Muscle of leg (tissue), 11 donors: Measurements from ENCODE around the gene TMEM30A. TPM values are rescaled to one million over a fixed set of nuclear protein-coding genes. Genes with fewer than 3 reads are reported as not detected.
A peak's percentile ranks its signal among the peaks of the same experiment; 100 is the strongest.

Source experiments
- DNase-seq: peaks from one replicate; pipeline ENCODE4 v3.0.0; 2013
- H3K27ac ChIP-seq: one replicate; pipeline ENCODE4 v1.5.1; 2013; ENCODE audit warnings: mild to moderate bottlenecking, low read length, control low read depth
- H3K27me3 ChIP-seq: one replicate; pipeline ENCODE4 v1.6.1; 2013; ENCODE audit warnings: low read length; ENCODE audit not compliant: control insufficient read depth, insufficient read depth
- H3K36me3 ChIP-seq: one replicate; pipeline ENCODE4 v1.6.1; 2013; ENCODE audit warnings: low read length; ENCODE audit not compliant: control insufficient read depth, insufficient read depth
- H3K4me1 ChIP-seq: one replicate; pipeline ENCODE4 v1.6.1; 2013; ENCODE audit warnings: low read length; ENCODE audit not compliant: control insufficient read depth, insufficient read depth
- H3K4me3 ChIP-seq: one replicate; pipeline ENCODE4 v1.5.1; 2013; ENCODE audit warnings: low read length, control low read depth
- H3K9me3 ChIP-seq: replicated peaks from 2 replicates; pipeline ENCODE4 v1.6.1; 2013; ENCODE audit warnings: low read depth, low read length; ENCODE audit not compliant: control insufficient read depth
- WGBS: methylation state at CpG from one replicate; pipeline ENCODE4 v1.1.5; 2013; ENCODE audit warnings: missing lambda C conversion rate; ENCODE audit not compliant: insufficient coverage; 5-methylcytosine and 5-hydroxymethylcytosine counted together
- polyA plus RNA-seq, 8 donors: library from polyadenylated mRNA; unstranded; fragments of 120-200 nt; gene quantifications; one replicate each; pipeline versions ENCODE4 v1.2.1 to v1.2.3, GENCODE V29; 2013; ENCODE audit warnings: inconsistent platforms in 1 of 8, low replicate concordance in 1 of 8; ENCODE audit not compliant: insufficient read length in 8 of 8, insufficient read depth in 1 of 8
- total RNA-seq: library from RNA; stranded (reverse); fragments of 120-200 nt; gene quantifications from one replicate; pipeline ENCODE4 v1.2.4, GENCODE V29; 2013

The TMEM30A gene
- total and polyA plus RNA-seq, 9 donors = 45.2 to 81.5 (median 61.0) TPM

DNA sequence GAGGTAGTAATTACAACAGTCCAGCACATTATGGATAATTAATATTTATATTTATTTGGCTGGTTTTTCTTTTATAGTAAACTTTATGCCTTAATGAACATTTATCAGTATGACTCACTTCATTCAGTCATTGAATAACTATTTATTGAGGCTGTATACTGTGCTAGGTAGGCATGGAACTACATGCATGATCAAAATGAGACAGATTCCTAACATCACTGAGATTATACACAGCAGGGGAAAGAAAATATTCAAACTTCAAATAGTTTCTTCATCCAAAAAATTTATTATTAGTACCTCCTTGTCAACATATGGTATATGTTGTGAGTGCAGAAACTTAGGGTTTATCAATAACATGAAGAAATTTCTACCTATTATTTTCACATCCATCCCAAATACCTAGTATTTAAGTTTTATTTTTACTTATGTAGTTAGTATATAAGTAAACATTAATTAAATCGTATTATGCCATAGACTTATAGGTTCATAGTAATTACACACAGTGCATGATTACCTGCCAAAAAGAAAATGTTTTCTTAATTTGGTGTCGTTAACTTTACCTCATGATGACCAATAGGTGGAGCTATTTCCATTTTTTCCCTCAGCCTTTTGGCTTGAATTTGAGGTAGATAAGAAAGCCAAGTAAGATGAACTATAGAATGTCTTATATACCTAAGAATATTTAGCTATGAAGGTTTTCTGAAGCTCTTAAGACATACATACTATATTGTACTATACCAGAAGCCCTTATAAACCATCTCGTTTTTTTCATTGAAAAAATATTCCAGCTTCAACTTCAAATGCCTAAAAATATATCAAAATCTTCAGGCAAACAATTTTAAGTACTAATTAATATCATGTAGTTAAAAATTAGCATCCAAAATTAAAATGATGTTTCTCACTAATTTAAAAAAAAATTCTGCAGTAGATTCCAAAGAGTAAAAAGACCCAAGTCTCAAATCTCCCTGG is 12.5 kb upstream of the TMEM30A start:
- DNase-seq = peak; percentile 85
- Histone ChIP-seq H3K27me3 (no peaks in the 10 kb centered on the region), H3K4me3 (no peak overlapping the region), H3K36me3 (no peaks in the 10 kb centered on the region), H3K4me1 (peaks cover 2% of the 10 kb centered on the region), H3K9me3 (no peaks in the 10 kb centered on the region), H3K27ac (no peak overlapping the region)
- WGBS = no CpG with 5 or more reads among the region's 3 CpGs

DNA sequence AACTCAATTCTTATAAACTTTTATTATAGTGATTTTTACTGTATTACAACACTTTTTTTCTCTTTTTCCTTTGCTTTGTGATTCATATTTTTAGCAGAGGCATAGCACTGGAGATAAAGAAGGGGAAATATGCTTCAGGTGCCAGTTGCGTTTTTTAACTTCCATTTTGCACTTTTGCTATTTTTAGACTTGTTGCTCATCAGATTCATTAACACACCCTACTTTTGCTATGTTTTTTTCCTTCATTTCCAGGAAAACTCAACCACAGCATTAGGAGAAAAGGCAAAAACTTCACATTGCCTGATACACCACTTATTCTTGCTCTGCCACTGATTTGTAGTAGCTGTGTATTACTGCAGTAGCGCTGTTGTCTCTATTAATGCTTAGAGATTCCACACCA is 8.0 kb upstream of the TMEM30A start:
- no peak overlapping the region for H3K27ac ChIP-seq
- no peak for DNase-seq
- no CpG with 5 or more reads among the region's 2 CpGs for WGBS
- H3K4me3 ChIP-seq = no peak overlapping the region
- peaks cover 2% of the 10 kb centered on the region for H3K36me3 ChIP-seq
- no peaks in the 10 kb centered on the region for H3K27me3 ChIP-seq
- H3K4me1 ChIP-seq = no peaks in the 10 kb centered on the region
- H3K9me3 ChIP-seq = no peaks in the 10 kb centered on the region

DNA sequence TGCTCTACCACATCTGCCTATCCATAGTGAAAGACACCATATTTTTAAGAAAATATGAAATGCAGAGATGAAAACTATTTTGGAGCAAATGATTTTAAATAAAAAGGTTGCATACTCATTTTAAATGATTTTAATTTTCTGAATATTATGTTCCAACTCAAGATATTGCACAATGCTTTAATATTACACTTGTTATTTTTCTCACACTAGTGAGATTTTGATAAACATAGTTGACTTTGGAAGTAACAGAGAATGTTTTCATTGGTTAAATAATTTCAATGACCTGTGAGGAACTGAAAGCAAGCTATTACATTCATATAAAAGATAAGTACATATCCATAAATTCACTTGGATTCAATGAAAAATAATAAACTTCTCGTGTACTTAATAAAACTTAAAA is 7.2 kb upstream of the TMEM30A start:
- Histone ChIP-seq H3K36me3 (peaks cover 2% of the 10 kb centered on the region), H3K27me3 (no peaks in the 10 kb centered on the region), H3K27ac (no peak overlapping the region), H3K4me1 (no peaks in the 10 kb centered on the region), H3K4me3 (no peak overlapping the region), H3K9me3 (no peaks in the 10 kb centered on the region)
- WGBS = no CpG with 5 or more reads among the region's 1 CpG
- no peak for DNase-seq

DNA sequence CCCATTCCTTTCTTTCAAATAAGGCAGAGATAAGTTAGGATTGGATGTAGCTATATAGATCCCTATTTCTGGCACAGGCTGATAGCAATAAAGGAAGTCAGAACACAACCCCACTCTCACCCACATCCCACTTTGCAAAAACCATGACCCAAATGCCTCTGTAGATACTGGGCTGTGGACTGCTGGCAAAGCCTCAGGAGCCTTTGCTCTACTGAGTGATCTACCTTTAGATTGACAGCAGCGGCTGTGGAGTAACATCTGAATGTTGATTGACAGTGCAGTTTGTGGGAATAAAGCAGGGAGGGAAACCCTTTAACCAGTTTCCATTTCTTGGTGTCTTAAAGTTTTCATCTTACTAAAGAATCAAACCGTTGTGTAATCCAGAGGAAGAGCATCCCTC is 6.7 kb upstream of the TMEM30A start:
- no peak overlapping the region for H3K4me3 ChIP-seq
- WGBS = no CpG with 5 or more reads among the region's 2 CpGs
- no peak overlapping the region for H3K27ac ChIP-seq
- peaks cover 2% of the 10 kb centered on the region for H3K36me3 ChIP-seq
- peak; percentile 49 for DNase-seq
- no peaks in the 10 kb centered on the region for H3K9me3 ChIP-seq
- no peaks in the 10 kb centered on the region for H3K27me3 ChIP-seq
- no peaks in the 10 kb centered on the region for H3K4me1 ChIP-seq

DNA sequence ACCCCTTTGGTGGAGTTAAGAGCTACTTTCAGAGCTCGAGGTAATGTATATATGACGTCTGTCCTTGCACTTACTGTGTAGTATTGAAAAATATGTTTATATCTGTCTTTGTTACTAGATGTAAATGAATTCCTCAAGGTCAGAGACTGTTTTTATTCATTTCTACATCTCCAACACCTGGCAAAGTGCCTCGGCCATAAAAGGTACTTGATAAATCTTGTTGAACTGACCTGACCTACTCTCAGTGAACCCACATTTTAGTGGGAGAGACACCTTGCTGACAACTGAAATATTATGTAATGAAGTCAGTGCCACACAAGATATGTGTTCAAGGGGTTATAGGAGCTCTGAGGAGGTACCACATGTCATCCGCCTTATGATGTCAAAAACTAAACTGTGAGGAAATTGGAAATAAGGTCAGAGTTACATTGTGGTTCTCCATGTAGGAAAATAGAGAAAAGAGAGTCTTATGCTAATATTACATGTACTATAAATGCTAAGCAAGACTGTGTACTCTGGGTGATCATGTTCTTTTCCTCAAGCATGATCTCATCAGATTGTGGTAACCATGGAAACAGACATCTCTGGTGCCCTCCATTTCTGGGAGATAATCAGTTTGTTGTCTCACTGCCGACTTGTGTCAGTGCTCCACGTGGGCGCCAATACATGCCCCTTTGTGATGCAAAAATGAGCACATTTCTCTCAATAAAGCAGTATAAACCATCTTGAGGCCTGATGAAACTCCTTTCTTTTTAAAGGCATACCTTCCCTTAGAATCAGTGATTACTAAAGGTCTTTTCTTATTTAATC is 5.7 kb upstream of the TMEM30A start:
- DNase-seq = no peak
- H3K4me3 ChIP-seq = no peak overlapping the region
- no peaks in the 10 kb centered on the region for H3K9me3 ChIP-seq
- peaks cover 2% of the 10 kb centered on the region for H3K36me3 ChIP-seq
- peaks cover 2% of the 10 kb centered on the region for H3K4me1 ChIP-seq
- 75% methylated on average over 1 of the region's 7 CpGs for WGBS
- H3K27ac ChIP-seq = no peak overlapping the region
- H3K27me3 ChIP-seq = no peaks in the 10 kb centered on the region

DNA sequence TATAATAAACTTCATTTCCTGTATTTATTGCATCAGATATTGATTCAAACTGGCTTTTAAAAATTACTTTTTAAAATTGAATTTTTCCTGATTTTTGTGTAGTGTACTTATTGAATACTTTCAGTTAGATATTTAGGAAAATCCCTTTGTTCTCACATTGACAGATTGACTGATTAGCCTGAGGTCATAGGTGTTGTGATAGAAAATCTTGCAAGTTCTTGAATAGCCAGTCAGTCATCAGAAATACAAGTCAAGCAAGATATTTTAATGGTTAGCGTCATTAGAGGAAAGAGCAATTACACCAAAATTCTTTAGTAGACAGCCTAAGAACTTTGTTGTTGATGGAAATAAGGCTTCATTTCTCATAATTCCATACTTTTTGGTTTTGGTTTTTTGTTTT is 3.4 kb upstream of the TMEM30A start:
- DNase-seq = no peak
- H3K27me3 ChIP-seq = no peaks in the 10 kb centered on the region
- no peak overlapping the region for H3K27ac ChIP-seq
- H3K36me3 ChIP-seq = peaks cover 2% of the 10 kb centered on the region
- H3K9me3 ChIP-seq = no peaks in the 10 kb centered on the region
- H3K4me3 ChIP-seq = no peak overlapping the region
- H3K4me1 ChIP-seq = peaks cover 2% of the 10 kb centered on the region
- WGBS = no CpG with 5 or more reads among the region's 1 CpG

DNA sequence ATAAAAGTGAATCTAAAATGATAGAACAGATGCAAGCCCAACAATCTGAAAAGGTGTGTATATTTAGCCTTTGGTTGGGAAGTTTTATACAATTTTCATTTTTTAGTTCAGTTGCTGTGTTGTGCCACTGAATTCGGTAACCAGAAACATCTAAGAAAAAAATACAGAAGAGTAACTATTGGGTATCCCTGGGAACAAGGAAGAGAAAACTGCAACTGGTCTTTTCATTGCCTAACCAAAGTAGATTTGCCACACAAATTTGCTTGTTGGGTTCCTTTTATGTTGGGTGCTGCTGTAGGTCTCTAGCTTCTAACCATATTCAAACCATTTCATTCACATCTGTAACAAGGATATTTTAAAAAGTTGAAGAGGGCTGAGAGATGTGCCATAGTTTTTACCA is 2.8 kb upstream of the TMEM30A start:
- peaks cover 4% of the 10 kb centered on the region for H3K4me1 ChIP-seq

DNA sequence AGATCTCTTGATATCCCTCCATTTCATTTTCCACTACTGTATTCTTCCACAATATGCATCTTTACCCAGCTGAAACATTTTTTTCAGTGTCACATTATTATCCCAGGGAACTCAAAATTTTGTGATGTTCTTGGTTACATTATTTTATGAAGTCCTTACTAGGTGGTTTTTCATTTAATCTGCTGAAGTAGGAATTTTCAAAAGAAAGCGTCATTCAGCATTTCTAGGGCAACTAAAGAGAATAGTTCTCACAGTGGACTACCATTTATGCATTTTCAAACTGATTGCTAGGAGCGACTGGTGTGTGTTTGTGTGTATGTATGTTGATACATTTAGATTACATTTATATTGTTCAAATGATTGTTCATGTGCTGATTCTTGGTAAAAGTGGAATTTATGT is 2.4 kb upstream of the TMEM30A start:
- Histone ChIP-seq H3K9me3 (no peaks in the 10 kb centered on the region), H3K27ac (no peak overlapping the region), H3K4me3 (no peak overlapping the region), H3K4me1 (peaks cover 4% of the 10 kb centered on the region), H3K27me3 (no peaks in the 10 kb centered on the region), H3K36me3 (peaks cover 2% of the 10 kb centered on the region)
- no CpG with 5 or more reads among the region's 2 CpGs for WGBS
- DNase-seq = no peak

More for the DNA sequence above, 2.8 kb upstream of the TMEM30A start:
- no peak for DNase-seq
- Histone ChIP-seq H3K9me3 (no peaks in the 10 kb centered on the region), H3K27me3 (no peaks in the 10 kb centered on the region), H3K36me3 (peaks cover 2% of the 10 kb centered on the region), H3K4me3 (no peak overlapping the region), H3K27ac (no peak overlapping the region)
- WGBS = no CpG with 5 or more reads among the region's 1 CpG

DNA sequence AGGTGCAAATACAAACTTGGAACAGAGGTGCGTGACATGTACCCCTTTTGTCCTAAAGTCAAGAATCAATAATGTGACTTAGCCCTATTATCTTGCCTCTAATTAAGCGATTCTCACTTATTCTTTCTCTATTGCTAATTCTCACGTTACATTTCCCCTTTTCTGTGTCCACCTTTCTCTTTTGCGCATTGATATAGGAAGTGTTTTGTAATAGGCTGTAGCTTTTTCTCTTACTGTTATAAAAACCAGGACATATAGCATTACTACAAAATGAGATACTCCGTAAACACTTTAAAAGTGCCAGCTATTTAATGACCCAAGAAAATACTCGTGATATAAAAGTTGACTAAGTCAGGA is 669 bp upstream of the TMEM30A start:
- Histone ChIP-seq H3K36me3 (peaks cover 2% of the 10 kb centered on the region), H3K9me3 (no peaks in the 10 kb centered on the region), H3K27me3 (no peaks in the 10 kb centered on the region), H3K4me1 (peaks cover 4% of the 10 kb centered on the region), H3K4me3 (peak overlapping the region; percentile 92), H3K27ac (peak overlapping the region; percentile 90)
- DNase-seq = no peak
- whole genome bisulfite sequencing = 0% methylated on average over 1 of the region's 6 CpGs

DNA sequence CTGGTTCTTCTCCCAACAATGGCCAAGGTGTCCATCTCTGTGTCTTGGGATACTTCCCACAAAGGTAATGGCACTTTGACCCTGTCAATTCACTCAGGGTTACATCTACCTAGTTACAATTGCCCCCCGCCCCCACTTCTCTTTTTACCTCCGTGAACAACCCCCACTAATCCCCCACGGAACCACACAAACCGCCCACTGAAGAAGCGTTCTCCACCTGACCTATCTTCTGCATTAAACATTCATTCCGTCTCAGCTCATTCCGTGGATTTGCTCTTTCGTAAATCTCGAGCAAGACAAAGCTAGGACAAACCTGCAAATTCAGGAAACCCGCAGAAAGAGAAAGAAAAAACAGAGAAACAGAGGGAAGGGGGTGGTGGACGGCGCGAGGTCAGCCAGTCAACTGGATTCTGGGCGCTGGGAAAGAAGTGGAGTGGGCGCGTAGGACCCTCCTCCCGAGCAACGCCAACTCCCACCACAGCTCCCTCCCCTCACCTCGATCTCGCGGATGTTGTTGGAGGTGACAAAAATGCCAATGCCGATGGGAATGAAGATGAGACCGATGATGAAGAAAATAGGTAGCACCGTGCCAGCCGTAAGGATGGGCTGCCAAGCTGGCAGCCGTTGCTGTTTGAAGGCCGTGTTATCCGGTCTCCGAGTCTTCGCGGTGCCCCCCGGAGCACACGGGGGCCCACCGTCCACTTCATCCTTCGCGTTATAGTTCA is 523 bp downstream of the TMEM30A start:
- peak overlapping the region; percentile 93 for H3K27ac ChIP-seq
- WGBS = under 1% methylated on average over 17 of the region's 36 CpGs
- H3K4me1 ChIP-seq = peaks cover 4% of the 10 kb centered on the region
- H3K9me3 ChIP-seq = no peaks in the 10 kb centered on the region
- H3K27me3 ChIP-seq = no peaks in the 10 kb centered on the region
- peak overlapping the region; percentile 92 for H3K4me3 ChIP-seq
- DNase-seq = peak; percentile 73
- no peaks in the 10 kb centered on the region for H3K36me3 ChIP-seq
